ENCODE measurements around the gene ARHGEF39. TPM values are rescaled to one million over a fixed set of nuclear protein-coding genes. Genes with fewer than 3 reads are reported as not detected.

The ARHGEF39 gene
- total and polyA plus RNA-seq, 4 donors: 0.47 to 1.4 (median 1.3) TPM

DNA sequence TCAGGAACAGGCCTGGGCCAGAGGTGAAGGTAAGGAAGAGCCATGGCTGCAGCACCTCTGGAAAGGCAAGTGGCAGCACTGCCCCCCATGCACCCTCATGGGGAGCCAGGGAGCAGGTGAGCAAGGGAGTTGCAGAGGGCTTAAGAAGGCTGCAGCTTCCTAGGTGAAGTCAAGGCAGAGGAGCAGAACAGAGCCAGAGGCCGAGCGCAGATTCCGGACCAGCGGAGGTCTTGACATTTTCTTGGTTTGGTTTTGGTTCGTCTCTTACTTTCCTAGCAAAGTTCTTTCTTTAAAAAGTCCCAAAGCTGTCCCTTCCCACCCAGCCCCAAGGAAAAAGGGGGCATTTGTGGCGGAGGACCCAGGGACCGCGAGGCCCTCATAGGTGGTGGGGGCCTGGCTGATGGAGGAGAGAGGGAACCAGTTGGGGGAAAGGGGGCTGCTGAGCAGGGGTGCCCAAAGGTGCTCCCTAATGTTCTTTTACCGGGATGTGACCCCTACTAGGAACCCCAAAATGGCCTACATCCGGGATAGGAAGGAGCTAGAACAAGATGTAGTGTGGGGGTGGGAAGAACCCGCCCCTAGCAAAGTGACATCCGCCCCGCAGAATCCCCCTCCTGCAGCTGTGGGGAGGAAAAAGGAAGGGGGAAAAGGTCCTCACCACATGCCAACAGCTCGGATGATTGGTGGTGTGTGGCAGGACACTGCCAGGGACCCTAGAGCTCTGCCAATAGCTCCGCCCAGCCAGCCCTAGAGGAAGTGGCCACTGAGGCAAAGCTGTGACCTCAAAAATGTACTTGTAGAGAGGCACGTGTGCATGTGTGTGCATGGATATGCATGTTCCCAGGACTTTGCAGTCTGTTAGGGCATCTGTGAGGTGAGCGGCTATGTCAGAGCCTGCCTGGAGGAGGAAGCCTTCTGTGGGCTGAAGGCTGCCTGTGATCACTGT lies 45.9 kb downstream of the ARHGEF39 start:
- no peaks in the 10 kb centered on the region for H3K9me3 ChIP-seq (ENCODE audit: control insufficient read depth in 4 of 4, insufficient read depth in 3 of 4, low read length in 3 of 4)

DNA sequence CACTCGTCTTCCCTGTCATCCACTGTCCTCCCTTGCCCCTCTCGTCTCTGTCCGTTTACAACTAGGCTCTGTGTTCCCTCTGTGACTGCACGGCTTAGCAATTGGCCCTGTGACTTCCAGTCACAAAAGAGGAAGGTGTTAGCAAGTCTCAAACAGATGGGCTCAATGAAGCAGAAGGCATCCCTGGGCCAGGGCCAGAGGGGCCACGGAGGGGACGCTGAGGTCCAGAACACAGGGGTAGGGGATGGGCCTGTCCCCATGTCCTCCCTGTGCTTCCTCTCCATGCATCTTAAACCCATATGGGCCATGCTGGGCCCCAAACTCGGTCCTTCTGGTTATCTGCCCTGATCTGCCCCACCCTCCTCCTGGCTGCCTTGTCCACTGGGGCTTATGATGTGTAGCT lies 46.7 kb downstream of the ARHGEF39 start, which contains the start of gene CD72:
Gene CD72, minus strand, starts transcription at position 89 of the 403 bp plus-strand sequence. CDS start 110 bp downstream, outside the sequence.
- peak within 1 kb of the TSS; percentile 18 for H3K4me3 ChIP-seq
- no peak within 1 kb of the TSS for H3K27ac ChIP-seq (ENCODE audit: low read depth in 1 of 2, low read length in 1 of 2)
- no peak for ATAC-seq (ENCODE audit: insufficient read depth, low FRiP score)
- TF ChIP-seq, protein P1, sequence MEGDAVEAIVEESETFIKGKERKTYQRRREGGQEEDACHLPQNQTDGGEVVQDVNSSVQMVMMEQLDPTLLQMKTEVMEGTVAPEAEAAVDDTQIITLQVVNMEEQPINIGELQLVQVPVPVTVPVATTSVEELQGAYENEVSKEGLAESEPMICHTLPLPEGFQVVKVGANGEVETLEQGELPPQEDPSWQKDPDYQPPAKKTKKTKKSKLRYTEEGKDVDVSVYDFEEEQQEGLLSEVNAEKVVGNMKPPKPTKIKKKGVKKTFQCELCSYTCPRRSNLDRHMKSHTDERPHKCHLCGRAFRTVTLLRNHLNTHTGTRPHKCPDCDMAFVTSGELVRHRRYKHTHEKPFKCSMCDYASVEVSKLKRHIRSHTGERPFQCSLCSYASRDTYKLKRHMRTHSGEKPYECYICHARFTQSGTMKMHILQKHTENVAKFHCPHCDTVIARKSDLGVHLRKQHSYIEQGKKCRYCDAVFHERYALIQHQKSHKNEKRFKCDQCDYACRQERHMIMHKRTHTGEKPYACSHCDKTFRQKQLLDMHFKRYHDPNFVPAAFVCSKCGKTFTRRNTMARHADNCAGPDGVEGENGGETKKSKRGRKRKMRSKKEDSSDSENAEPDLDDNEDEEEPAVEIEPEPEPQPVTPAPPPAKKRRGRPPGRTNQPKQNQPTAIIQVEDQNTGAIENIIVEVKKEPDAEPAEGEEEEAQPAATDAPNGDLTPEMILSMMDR (IDR thresholded peaks at IDR 0.05; ENCODE audit: control extremely low read depth, extremely low read depth): no peak
- WGBS, 2 donors: 35 to 59% methylated on average over 7 of the region's 7 CpGs
- no peaks in the 10 kb centered on the region for H3K9me3 ChIP-seq (ENCODE audit: control insufficient read depth in 4 of 4, insufficient read depth in 3 of 4, low read length in 3 of 4)
- H3K4me1 ChIP-seq (ENCODE audit: control insufficient read depth in 5 of 5, insufficient read depth in 5 of 5, low read length in 5 of 5): peaks cover 0 to 7% (median 0%) of the 10 kb centered on the region in 5 donors
- no peaks in the 10 kb centered on the region for H3K36me3 ChIP-seq (ENCODE audit: control insufficient read depth in 4 of 4, insufficient read depth in 4 of 4, low read length in 4 of 4)
- H3K9ac ChIP-seq (ENCODE audit: insufficient read depth in 1 of 2, low read length in 2 of 2): no peak within 1 kb of the TSS
- DNase-seq: no peak
- peaks cover 0 to 17% (median 16%) of the 10 kb centered on the region in 3 donors for H3K27me3 ChIP-seq (ENCODE audit: control insufficient read depth in 3 of 3, insufficient read depth in 3 of 3, low read length in 2 of 3)

More for the DNA sequence above, 45.9 kb downstream of the ARHGEF39 start:
- H3K4me1 ChIP-seq (ENCODE audit: control insufficient read depth in 5 of 5, insufficient read depth in 5 of 5, low read length in 5 of 5): peaks cover 0 to 7% (median 0%) of the 10 kb centered on the region in 5 donors
- H3K4me3 ChIP-seq: no peak overlapping the region
- H3K9ac ChIP-seq (ENCODE audit: insufficient read depth in 1 of 2, low read length in 2 of 2): no peak overlapping the region
- peaks cover 0 to 17% (median 16%) of the 10 kb centered on the region in 3 donors for H3K27me3 ChIP-seq (ENCODE audit: control insufficient read depth in 3 of 3, insufficient read depth in 3 of 3, low read length in 2 of 3)
- WGBS, 2 donors: 68 to 74% methylated on average over 17 of the region's 17 CpGs
- H3K36me3 ChIP-seq (ENCODE audit: control insufficient read depth in 4 of 4, insufficient read depth in 4 of 4, low read length in 4 of 4): no peaks in the 10 kb centered on the region
- TF ChIP-seq, protein P1 (IDR thresholded peaks at IDR 0.05; ENCODE audit: control extremely low read depth, extremely low read depth): no peak
- DNase-seq (peak in 1 of 3 donors; percentile 34), ATAC-seq (ENCODE audit: insufficient read depth, low FRiP score) (no peak)
- H3K27ac ChIP-seq (ENCODE audit: low read depth in 1 of 2, low read length in 1 of 2): no peak overlapping the region

DNA sequence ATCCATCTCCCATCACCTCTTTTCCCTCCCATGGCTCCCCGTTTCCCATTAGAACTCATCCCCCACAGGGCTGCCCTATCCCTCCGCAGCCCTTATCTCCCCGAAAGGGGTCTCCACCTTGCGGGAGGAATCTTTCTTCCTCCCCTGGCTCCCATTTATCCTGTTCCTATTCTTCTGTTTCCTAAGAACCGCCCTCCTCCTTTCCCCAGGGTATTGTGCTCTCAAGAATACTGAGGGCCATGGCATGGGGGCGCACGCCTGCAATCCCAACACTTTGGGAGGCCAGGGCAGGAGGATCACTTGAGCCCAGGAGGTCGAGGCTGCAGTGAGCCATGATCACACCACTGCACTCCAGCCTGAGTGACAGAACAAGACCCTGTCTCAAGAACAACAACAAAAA lies 47.4 kb downstream of the ARHGEF39 start:
- WGBS, 2 donors: 63 to 66% methylated on average over 8 of the region's 8 CpGs
- Histone ChIP-seq H3K27ac (ENCODE audit: low read depth in 1 of 2, low read length in 1 of 2) (no peak overlapping the region), H3K4me3 (no peak overlapping the region), H3K9me3 (ENCODE audit: control insufficient read depth in 4 of 4, insufficient read depth in 3 of 4, low read length in 3 of 4) (no peaks in the 10 kb centered on the region), H3K36me3 (ENCODE audit: control insufficient read depth in 4 of 4, insufficient read depth in 4 of 4, low read length in 4 of 4) (no peaks in the 10 kb centered on the region), H3K27me3 (ENCODE audit: control insufficient read depth in 3 of 3, insufficient read depth in 3 of 3, low read length in 2 of 3) (peaks cover 0 to 17% (median 16%) of the 10 kb centered on the region in 3 donors), H3K4me1 (ENCODE audit: control insufficient read depth in 5 of 5, insufficient read depth in 5 of 5, low read length in 5 of 5) (peaks cover 0 to 7% (median 0%) of the 10 kb centered on the region in 5 donors), H3K9ac (ENCODE audit: insufficient read depth in 1 of 2, low read length in 2 of 2) (no peak overlapping the region)
- ATAC-seq (ENCODE audit: insufficient read depth, low FRiP score) (no peak), DNase-seq (no peak)
- TF ChIP-seq, protein P1 (IDR thresholded peaks at IDR 0.05; ENCODE audit: control extremely low read depth, extremely low read depth): no peak
